HL-60 (cell line): ENCODE data around the gene SNAPIN.

Source experiments
- POLR2AphosphoS5 ChIP-seq: IDR thresholded peaks from 2 replicates; pipeline ENCODE4 v1.6.1; 2012; ENCODE audit warnings: low read depth
- TF ChIP-seq, protein P1 (sequence below): IDR thresholded peaks from one replicate; pipeline ENCODE4 v1.5.1; 2011; ENCODE audit warnings: low read length, control low read depth, inconsistent platforms; ENCODE audit not compliant: insufficient read depth

GRCh38 chr1:153640861-153641260 is 17.6 kb upstream of the SNAPIN start:
- no peak for TF ChIP-seq POLR2AphosphoS5
- TF ChIP-seq, protein P1, sequence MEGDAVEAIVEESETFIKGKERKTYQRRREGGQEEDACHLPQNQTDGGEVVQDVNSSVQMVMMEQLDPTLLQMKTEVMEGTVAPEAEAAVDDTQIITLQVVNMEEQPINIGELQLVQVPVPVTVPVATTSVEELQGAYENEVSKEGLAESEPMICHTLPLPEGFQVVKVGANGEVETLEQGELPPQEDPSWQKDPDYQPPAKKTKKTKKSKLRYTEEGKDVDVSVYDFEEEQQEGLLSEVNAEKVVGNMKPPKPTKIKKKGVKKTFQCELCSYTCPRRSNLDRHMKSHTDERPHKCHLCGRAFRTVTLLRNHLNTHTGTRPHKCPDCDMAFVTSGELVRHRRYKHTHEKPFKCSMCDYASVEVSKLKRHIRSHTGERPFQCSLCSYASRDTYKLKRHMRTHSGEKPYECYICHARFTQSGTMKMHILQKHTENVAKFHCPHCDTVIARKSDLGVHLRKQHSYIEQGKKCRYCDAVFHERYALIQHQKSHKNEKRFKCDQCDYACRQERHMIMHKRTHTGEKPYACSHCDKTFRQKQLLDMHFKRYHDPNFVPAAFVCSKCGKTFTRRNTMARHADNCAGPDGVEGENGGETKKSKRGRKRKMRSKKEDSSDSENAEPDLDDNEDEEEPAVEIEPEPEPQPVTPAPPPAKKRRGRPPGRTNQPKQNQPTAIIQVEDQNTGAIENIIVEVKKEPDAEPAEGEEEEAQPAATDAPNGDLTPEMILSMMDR: no peak
